ENCODE data around the gene EIF4E2.

The EIF4E2 gene

DNA sequence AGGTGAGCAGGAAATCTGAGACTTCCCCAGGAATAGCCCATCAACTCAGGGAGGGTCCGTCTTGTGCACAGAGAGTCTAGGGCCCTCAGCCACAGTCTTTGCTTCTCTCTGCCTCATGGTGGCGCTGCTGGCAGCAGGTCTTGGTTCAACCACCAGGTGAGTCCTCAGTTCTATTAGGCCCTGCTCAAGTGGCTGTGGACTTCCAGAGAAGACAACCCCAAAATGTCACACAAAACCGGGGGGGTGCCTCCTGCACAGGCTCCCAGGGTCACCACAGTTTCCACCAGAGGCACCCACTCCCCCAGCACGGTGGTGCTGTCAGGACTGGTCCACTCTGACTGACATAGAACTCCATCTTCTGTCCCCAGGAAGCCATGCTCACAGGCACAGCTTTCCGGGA is 13.4 kb upstream of the EIF4E2 start:
- DNase-seq (ENCODE audit: low read depth in 2 of 2): no peak

GRCh38 chr2:232537499-232537898 is 13.0 kb upstream of the EIF4E2 start:
- DNase-seq (ENCODE audit: low read depth in 2 of 2): no peak

GRCh38 chr2:232538671-232539070 is 11.8 kb upstream of the EIF4E2 start:
- no peak for DNase-seq (ENCODE audit: low read depth in 2 of 2)

- DNase-seq (ENCODE audit: low read depth in 2 of 2): no peak
Observed at GRCh38 chr2:232539298-232540231, 10.9 kb upstream of the EIF4E2 start, which contains the start of gene CHRNG. Gene CHRNG (plus strand): TSS chr2:232539692. CDS start chr2:232539748, 56 bp downstream.

- no peak for DNase-seq (ENCODE audit: low read depth in 2 of 2)
Observed at GRCh38 chr2:232540441-232541041, 9.9 kb upstream of the EIF4E2 start.

DNA sequence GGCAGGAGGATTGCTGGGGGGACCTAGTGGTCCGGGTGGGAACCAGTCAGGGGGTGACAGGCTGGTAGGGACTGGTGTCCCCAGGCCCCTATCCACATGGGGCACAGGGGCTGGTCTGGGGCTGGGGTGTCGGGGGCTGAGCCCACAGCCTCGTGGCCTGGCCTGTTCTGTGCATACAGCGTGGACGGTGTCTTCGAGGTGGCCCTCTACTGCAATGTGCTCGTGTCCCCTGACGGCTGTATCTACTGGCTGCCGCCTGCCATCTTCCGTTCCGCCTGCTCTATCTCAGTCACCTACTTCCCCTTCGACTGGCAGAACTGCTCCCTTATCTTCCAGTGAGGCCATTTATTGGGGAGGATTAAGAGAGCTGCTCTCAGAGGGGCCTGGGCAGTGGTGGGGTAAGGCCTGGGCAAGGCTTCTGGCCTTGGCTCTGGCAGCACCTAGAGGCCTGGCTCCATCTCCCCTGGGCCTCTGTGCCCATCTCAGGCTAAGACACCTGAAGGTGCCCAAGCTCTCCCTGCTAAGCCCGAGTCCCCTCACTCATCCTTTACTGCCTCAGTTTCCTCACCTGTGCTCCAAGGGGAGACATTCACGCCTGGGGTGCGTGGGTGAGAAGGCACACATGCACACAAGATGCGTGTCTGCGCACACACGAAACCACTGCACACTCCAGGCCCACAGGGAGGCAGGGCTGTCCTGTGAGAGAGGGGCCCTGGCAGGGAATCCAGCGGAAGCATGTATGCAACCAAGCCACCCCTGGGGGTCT is 9.1 kb upstream of the EIF4E2 start:
- no peak for DNase-seq (ENCODE audit: low read depth in 2 of 2)

- DNase-seq (ENCODE audit: low read depth in 2 of 2): no peak
Observed at GRCh38 chr2:232541961-232542714, 8.4 kb upstream of the EIF4E2 start.

DNA sequence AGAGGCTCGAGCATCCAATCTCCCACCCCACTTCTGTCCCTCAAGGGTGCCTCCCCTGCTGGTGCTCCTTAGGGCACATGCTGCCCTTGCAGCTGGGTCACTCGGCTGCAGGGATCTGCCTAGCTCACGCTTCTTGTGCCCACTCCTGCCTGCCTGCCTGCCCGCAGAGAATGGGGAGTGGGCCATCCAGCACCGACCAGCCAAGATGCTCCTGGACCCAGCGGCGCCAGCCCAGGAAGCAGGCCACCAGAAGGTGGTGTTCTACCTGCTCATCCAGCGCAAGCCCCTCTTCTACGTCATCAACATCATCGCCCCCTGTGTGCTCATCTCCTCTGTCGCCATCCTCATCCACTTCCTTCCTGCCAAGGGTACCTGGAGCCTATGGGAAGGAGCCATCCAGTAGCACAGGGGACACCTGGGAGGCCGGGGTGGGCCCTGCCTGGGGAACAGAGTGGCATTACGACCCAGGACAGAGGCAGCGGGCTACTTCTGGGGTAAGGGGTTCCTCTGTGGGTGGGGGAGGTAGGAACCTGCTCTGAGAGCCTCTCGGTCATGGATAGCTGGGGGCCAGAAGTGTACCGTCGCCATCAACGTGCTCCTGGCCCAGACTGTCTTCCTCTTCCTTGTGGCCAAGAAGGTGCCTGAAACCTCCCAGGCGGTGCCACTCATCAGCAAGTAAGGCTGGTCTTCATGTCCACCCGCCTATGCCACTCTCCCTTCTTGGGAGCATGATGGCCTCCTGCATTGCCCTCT is 7.6 kb upstream of the EIF4E2 start:
- no peak for DNase-seq (ENCODE audit: low read depth in 2 of 2)

DNA sequence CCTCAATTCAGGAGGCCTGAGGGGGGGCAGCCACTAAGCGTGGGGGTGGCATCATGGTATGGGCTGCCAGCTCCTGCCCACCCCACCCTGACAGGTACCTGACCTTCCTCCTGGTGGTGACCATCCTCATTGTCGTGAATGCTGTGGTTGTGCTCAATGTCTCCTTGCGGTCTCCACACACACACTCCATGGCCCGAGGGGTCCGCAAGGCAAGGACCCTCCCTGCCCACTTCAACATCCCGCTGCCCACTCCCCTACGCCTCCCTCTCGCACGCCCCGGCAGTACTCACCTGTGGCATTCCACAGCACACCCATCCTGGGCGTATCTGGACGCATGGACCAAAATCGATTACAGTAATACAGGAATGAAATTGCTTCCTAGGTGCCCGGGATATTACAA is 7.0 kb upstream of the EIF4E2 start:
- no peak for DNase-seq (ENCODE audit: low read depth in 2 of 2)

- DNase-seq (ENCODE audit: low read depth in 2 of 2): no peak
Observed at GRCh38 chr2:232543928-232544631, 6.4 kb upstream of the EIF4E2 start.

DNA sequence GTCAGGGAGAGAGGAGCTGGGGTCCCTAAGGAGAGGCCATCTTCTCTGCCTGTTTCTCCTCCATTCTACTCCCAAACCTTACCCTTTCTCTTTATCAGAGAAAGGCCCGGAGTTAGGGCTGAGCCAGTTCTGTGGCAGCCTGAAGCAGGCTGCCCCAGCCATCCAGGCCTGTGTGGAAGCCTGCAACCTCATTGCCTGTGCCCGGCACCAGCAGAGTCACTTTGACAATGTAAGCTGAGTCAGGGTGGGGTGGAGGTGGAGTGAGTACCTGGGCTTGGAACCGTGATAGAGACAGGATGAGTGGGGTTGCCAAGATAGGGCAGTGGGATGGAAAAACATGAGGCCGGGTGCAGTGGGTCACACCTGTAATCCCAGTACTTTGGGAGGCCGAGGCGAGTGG is 5.8 kb upstream of the EIF4E2 start:
- DNase-seq (ENCODE audit: low read depth in 2 of 2): no peak

DNA sequence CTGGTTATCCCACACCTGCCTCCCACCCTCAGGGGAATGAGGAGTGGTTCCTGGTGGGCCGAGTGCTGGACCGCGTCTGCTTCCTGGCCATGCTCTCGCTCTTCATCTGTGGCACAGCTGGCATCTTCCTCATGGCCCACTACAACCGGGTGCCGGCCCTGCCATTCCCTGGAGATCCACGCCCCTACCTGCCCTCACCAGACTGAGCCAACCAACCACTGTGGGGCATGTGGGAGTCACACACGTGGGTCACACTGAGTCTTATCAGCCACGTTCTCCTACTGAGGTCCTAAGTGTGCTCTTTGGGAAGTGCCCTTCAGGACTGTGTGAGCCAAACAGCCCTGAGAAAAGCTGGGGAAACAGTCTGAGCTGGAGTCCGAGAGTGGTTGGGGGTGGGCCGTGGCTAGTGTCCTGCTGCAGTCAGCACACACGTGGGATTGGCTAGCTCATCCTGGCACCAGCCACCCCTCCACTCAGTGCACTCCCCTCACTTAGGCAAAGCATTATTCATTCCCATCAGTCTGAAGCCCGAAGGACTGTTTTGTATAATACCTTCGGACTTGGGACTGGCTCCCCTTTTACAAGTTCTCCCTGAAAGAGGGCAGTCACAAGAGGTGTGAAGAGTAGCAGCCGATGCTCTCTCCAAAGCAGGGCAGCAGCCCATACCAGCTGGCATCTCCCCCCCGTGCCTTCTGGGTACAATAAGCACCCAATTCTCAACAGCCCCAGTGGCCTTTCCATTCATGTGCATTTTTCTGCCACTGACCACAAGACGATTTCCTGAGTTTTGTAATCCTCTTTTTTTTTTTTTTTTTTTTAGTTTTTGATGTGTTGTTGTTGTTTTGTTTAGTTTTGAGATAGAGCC is 4.7 kb upstream of the EIF4E2 start:
- no peak for DNase-seq (ENCODE audit: low read depth in 2 of 2)

- no peak for DNase-seq (ENCODE audit: low read depth in 2 of 2)
Observed at GRCh38 chr2:232547991-232548390, 2.5 kb upstream of the EIF4E2 start.

DNA sequence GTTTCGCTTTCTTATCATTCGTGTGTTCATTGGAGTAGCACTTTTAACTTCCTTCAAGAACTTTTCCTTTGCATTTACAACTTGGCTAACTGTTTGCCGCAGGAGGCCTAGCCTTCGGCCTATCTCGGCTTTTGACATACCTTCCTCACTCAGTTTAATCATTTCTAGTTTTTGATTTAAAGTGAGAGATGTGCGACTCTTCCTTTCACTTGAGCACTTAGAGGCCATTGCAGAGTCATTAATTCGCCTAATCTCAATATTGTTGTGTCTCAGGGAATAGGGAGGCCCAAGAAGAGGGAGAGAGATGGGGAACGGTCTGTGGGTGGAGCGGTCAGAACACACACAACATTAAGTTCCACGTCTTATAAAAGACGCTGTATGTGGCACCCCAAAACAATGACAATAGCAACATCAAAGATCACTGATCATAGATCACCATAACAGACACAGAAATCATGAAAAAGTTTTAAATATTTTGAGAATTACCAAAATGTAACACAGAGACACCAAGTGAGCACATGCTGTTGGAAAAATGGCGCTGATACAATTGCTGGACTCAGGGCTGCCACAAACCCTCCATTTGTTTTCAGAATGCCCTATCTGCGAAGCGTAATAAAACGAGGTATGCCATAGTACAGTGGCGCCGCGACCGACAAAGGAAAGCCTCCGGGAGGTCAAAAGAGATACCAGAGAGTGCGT is 685 bp upstream of the EIF4E2 start:
- peak in 1 of 2 donors; percentile 25 for DNase-seq (ENCODE audit: low read depth in 2 of 2)

GRCh38 chr2:232551250-232551638 is 755 bp downstream of the EIF4E2 start:
- no peak for DNase-seq (ENCODE audit: low read depth in 2 of 2)

- DNase-seq (ENCODE audit: low read depth in 2 of 2): no peak
Observed at GRCh38 chr2:232551776-232552175, 1.3 kb downstream of the EIF4E2 start.

DNA sequence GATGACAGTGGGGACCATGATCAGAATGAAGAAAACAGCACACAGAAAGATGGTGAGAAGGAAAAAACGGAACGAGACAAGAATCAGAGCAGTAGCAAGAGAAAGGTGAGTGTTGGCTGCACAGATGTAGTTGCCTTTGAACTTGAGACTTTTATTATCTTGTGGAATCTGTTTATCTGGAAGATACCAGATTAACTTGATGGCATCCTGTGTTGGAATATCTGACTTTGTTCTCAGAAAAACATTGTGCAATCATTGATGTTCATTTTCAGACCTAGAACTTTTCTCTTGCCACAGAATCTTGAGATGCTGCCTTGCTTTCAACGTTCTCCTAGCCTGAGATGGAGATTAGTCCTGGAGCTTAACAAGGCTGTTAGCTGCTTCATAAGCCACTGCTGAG is 5.9 kb downstream of the EIF4E2 start:
- no peak for DNase-seq (ENCODE audit: low read depth in 2 of 2)

DNA sequence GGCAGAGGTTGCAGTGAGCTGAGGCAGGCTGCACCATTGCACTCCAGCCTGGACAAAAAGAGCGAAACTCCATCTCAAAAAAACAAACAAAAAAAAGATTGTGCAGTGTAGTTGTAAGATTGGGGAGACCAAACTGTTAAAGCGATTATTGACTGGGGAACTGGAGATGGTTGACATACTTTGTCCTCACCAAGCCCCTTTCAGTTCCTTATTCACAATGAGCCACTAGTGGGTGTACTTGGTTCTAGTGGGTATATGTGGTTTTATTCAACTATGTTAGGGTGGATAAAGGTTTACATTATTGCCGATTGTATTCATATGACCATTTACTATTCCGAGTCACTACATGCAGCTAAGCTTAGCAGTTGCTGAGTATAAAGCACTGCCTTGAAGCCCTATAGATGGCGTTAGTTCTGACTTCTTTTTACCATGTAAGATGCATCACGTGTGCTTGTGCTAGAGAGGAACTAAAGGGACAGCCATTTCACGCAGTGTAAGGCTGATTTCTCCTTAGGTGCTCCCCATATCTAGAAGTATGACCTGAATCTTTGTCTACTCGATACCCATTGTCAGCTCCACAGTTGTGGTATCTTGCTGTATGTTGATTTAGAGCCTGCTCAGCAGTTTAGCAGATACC is 12.1 kb downstream of the EIF4E2 start:
- no peak for DNase-seq (ENCODE audit: low read depth in 2 of 2)

Data from stimulated activated CD4-positive, alpha-beta T cell treated with anti-CD3 and anti-CD28 coated beads, Interleukin-1b, Interleukin-23, amount 100 ng/mL, for 4 hours (primary cell).